ENCODE results near the gene DUSP22. TPM values are rescaled to one million over a fixed set of nuclear protein-coding genes. Genes with fewer than 3 reads are reported as not detected.
A peak's percentile ranks its signal among the peaks of the same experiment; 100 is the strongest.

The DUSP22 gene
- polyA plus RNA-seq, 3 donors = 107 to 120 (median 117) TPM

- H3K4me1 ChIP-seq (ENCODE audit: control insufficient read depth in 1 of 2, insufficient read depth in 2 of 2, low read length in 2 of 2) = peaks cover 35 to 38% of the 10 kb centered on the region in 2 donors
- no peak for TF ChIP-seq CTCF (IDR thresholded peaks at IDR 0.05)
- H4K20me1 ChIP-seq (ENCODE audit: insufficient read depth, low read length) = peaks cover 6% of the 10 kb centered on the region
- Mint-ChIP-seq H3K4me1 (no peaks in the 10 kb centered on the region), H3K36me3 (peaks cover 0 to 2% of the 10 kb centered on the region in 2 donors), H3K4me3 (no peak overlapping the region), H3K27ac (no peak overlapping the region), H3K27me3 (ENCODE audit: low read depth in 3 of 3) (no peaks in the 10 kb centered on the region), H3K9me3 (peaks cover 0 to 5% (median 0%) of the 10 kb centered on the region in 7 donors)
- no peak overlapping the region for H3K9ac ChIP-seq (ENCODE audit: insufficient read depth, low read length, poor library complexity, severe bottlenecking)
- no peak overlapping the region for H3K27ac ChIP-seq (ENCODE audit: low read depth in 1 of 2, low read length in 2 of 2)
- no peaks in the 10 kb centered on the region for H3K9me3 ChIP-seq (replicated peaks in 1 of 2; ENCODE audit: control insufficient read depth in 1 of 2, insufficient read depth in 1 of 2, low read length in 2 of 2)
- no peak overlapping the region for H3K4me2 ChIP-seq (replicated peaks; ENCODE audit: extremely low read depth, low read length, poor library complexity, severe bottlenecking)
- DNase-seq = no peak
- H3K36me3 ChIP-seq (replicated peaks in 1 of 2; ENCODE audit: control insufficient read depth in 1 of 2, insufficient read depth in 2 of 2, low read length in 2 of 2) = peaks cover 23 to 52% of the 10 kb centered on the region in 2 donors
- intact Hi-C loops (cut with micrococcal nuclease) = no loop called here
- H3K79me2 ChIP-seq (ENCODE audit: insufficient read depth, low read length) = peaks cover 47% of the 10 kb centered on the region
- H2AFZ ChIP-seq (ENCODE audit: insufficient read depth, low read depth, low read length, poor library complexity, severe bottlenecking) = no peak overlapping the region
- H3K27me3 ChIP-seq (ENCODE audit: control insufficient read depth in 2 of 2, insufficient read depth in 2 of 2, low read length in 2 of 2) = no peaks in the 10 kb centered on the region
- 92% methylated on average over 21 of the region's 21 CpGs for WGBS (ENCODE audit: insufficient coverage)
- no peak overlapping the region for H3K4me3 ChIP-seq (replicated peaks in 1 of 3; ENCODE audit: low read depth in 2 of 3, low read length in 3 of 3)
Observed at GRCh38 chr6:303948-304558, 11.8 kb downstream of the DUSP22 start.

GRCh38 chr6:304833-305370 lies 12.6 kb downstream of the DUSP22 start:
- H2AFZ ChIP-seq (ENCODE audit: insufficient read depth, low read depth, low read length, poor library complexity, severe bottlenecking) = no peak overlapping the region
- H4K20me1 ChIP-seq (ENCODE audit: insufficient read depth, low read length) = peaks cover 6% of the 10 kb centered on the region
- no peaks in the 10 kb centered on the region for H3K27me3 Mint-ChIP-seq (ENCODE audit: low read depth in 3 of 3)
- peaks cover 45% of the 10 kb centered on the region for H3K79me2 ChIP-seq (ENCODE audit: insufficient read depth, low read length)
- H3K27me3 ChIP-seq (ENCODE audit: control insufficient read depth in 2 of 2, insufficient read depth in 2 of 2, low read length in 2 of 2) = no peaks in the 10 kb centered on the region
- WGBS (ENCODE audit: insufficient coverage) = 87% methylated on average over 8 of the region's 8 CpGs
- H3K9me3 ChIP-seq (replicated peaks in 1 of 2; ENCODE audit: control insufficient read depth in 1 of 2, insufficient read depth in 1 of 2, low read length in 2 of 2) = no peaks in the 10 kb centered on the region
- H3K4me2 ChIP-seq (replicated peaks; ENCODE audit: extremely low read depth, low read length, poor library complexity, severe bottlenecking) = no peak overlapping the region
- H3K36me3 Mint-ChIP-seq = peaks cover 6 to 7% of the 10 kb centered on the region in 2 donors
- intact Hi-C loops (cut with micrococcal nuclease) = no loop called here
- peaks cover 27 to 31% of the 10 kb centered on the region in 2 donors for H3K4me1 ChIP-seq (ENCODE audit: control insufficient read depth in 1 of 2, insufficient read depth in 2 of 2, low read length in 2 of 2)
- H3K36me3 ChIP-seq (replicated peaks in 1 of 2; ENCODE audit: control insufficient read depth in 1 of 2, insufficient read depth in 2 of 2, low read length in 2 of 2) = peaks cover 23 to 52% of the 10 kb centered on the region in 2 donors
- no peak overlapping the region for H3K27ac ChIP-seq (ENCODE audit: low read depth in 1 of 2, low read length in 2 of 2)
- no peak overlapping the region for H3K9ac ChIP-seq (ENCODE audit: insufficient read depth, low read length, poor library complexity, severe bottlenecking)
- H3K4me3 Mint-ChIP-seq = no peak overlapping the region
- no peak overlapping the region for H3K4me3 ChIP-seq (replicated peaks in 1 of 3; ENCODE audit: low read depth in 2 of 3, low read length in 3 of 3)
- H3K27ac Mint-ChIP-seq = peak overlapping the region in 1 of 7 donors; percentile 36
- H3K9me3 Mint-ChIP-seq = peaks cover 0 to 5% (median 0%) of the 10 kb centered on the region in 7 donors
- TF ChIP-seq CTCF (IDR thresholded peaks at IDR 0.05) = no peak
- H3K4me1 Mint-ChIP-seq = peaks cover 8% of the 10 kb centered on the region
- DNase-seq = no peak

All from CD14-positive monocyte (primary cell).